ENCODE measurements around the gene CAMK1D. TPM values are rescaled to one million over a fixed set of nuclear protein-coding genes. Genes with fewer than 3 reads are reported as not detected.

CAMK1D gene
- total and polyA plus RNA-seq, 9 donors: 1.8 to 11.7 (median 5.5) TPM

GRCh38 chr10:12459762-12460161 lies 110.4 kb downstream of the CAMK1D start:
- Histone ChIP-seq H3K27ac (no peak overlapping the region), H3K36me3 (no peaks in the 10 kb centered on the region), H3K9me3 (no peaks in the 10 kb centered on the region), H3K4me3 (no peak overlapping the region), H3K4me1 (ENCODE audit: insufficient read depth) (peaks cover 1% of the 10 kb centered on the region), H3K27me3 (no peaks in the 10 kb centered on the region)
- 36 to 47% (median 36%) methylated on average over 6 of the region's 6 CpGs for WGBS, 3 donors
- no peak for TF ChIP-seq CTCF (IDR thresholded peaks at IDR 0.05)
- TF ChIP-seq EP300 (IDR thresholded peaks at IDR 0.05): no peak
- TF ChIP-seq POLR2A (IDR thresholded peaks at IDR 0.05): no peak
- intact Hi-C loops (cut with DNase I): no loop called here
- no peak for DNase-seq

GRCh38 chr10:12463459-12463838 lies 114.1 kb downstream of the CAMK1D start:
- Histone ChIP-seq H3K27ac (no peak overlapping the region), H3K27me3 (no peaks in the 10 kb centered on the region), H3K4me1 (ENCODE audit: insufficient read depth) (no peaks in the 10 kb centered on the region), H3K9me3 (no peaks in the 10 kb centered on the region), H3K36me3 (no peaks in the 10 kb centered on the region), H3K4me3 (no peak overlapping the region)
- TF ChIP-seq POLR2A (IDR thresholded peaks at IDR 0.05) (no peak), CTCF (IDR thresholded peaks at IDR 0.05) (no peak), EP300 (IDR thresholded peaks at IDR 0.05) (no peak)
- DNase-seq: no peak
- WGBS, 3 donors: 92 to 96% (median 94%) methylated on average over 5 of the region's 5 CpGs
- intact Hi-C loops (cut with DNase I): no loop called here

- H3K27me3 ChIP-seq: no peaks in the 10 kb centered on the region
- no peak overlapping the region for H3K27ac ChIP-seq
- WGBS, 3 donors: 88 to 89% (median 89%) methylated on average over 9 of the region's 9 CpGs
- intact Hi-C loops (cut with DNase I): loop anchor here in 1 of 4 donors (5.0 kb wide), 1 partner anchor 437 kb away; no protein-coding TSS in a partner anchor
- DNase-seq: no peak
- TF ChIP-seq EP300 (IDR thresholded peaks at IDR 0.05) (no peak), POLR2A (IDR thresholded peaks at IDR 0.05) (no peak), CTCF (IDR thresholded peaks at IDR 0.05) (no peak)
- H3K36me3 ChIP-seq: no peaks in the 10 kb centered on the region
- H3K9me3 ChIP-seq: no peaks in the 10 kb centered on the region
- no peaks in the 10 kb centered on the region for H3K4me1 ChIP-seq (ENCODE audit: insufficient read depth)
- no peak overlapping the region for H3K4me3 ChIP-seq
Observed at GRCh38 chr10:12465385-12466136, 116.2 kb downstream of the CAMK1D start.

DNA sequence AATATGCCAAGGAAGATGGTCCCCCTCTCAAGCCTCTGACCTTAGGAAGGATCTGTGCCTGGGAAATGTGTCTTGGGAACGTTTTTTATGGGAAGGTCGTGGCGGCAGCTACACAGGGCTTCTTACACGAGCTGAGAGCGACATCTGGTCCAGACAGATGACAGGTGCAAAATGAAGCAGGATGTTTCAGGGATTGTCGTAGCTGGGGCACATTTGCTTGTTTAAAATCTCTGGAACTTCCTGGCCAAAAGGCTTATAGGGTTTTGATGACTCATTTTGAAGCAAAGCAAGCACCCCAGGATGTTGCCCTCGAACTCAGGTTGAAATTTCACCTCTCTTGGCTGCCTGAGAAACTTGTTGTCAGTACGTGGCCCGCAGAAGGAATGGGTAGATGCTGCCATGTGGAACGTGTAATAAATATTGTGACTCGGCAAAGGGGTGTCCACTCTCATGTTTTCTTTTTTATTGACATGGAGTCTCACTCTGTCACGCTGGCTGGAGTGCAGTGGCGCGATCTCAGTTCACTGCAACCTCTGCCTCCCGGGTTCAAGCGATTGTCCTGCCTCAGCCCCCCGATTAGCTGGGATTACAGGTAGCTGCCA lies 117.5 kb downstream of the CAMK1D start:
- Histone ChIP-seq H3K4me1 (ENCODE audit: insufficient read depth) (no peaks in the 10 kb centered on the region), H3K27ac (no peak overlapping the region), H3K4me3 (no peak overlapping the region), H3K9me3 (no peaks in the 10 kb centered on the region), H3K36me3 (no peaks in the 10 kb centered on the region), H3K27me3 (no peaks in the 10 kb centered on the region)
- WGBS, 3 donors: 69 to 78% (median 72%) methylated on average over 17 of the region's 17 CpGs
- DNase-seq: no peak
- TF ChIP-seq EP300 (IDR thresholded peaks at IDR 0.05) (no peak), CTCF (IDR thresholded peaks at IDR 0.05) (no peak), POLR2A (IDR thresholded peaks at IDR 0.05) (no peak)
- intact Hi-C loops (cut with DNase I): loop anchor here in 1 of 4 donors (5.0 kb wide), 1 partner anchor 435 kb away; no protein-coding TSS in a partner anchor
